Upper lobe of left lung (tissue), 4 donors: ENCODE results near the gene SLC9A9.

Experiments
- CTCF ChIP-seq, 6 experiments: fragments of 450-650 bp in 4 of 6; fragments of 200-600 bp in 2 of 6; sonication (generic) in 2 of 6; IDR thresholded peaks; one replicate each; pipeline ENCODE4 v1.5.1; 2016 to 2019; ENCODE audit warnings: antibody characterized with exemption in 6 of 6
- EP300 ChIP-seq, 4 donors: sonication (generic); formaldehyde crosslinking; IDR thresholded peaks; one replicate each; pipeline ENCODE4 v1.5.1; 2017; ENCODE audit warnings: antibody characterized with exemption in 4 of 4, control low read depth in 2 of 4
- POLR2AphosphoS5 ChIP-seq, 2 donors: sonication (generic); formaldehyde crosslinking; IDR thresholded peaks; one replicate each; pipeline ENCODE4 v1.5.1; 2017; ENCODE audit warnings: antibody characterized with exemption in 2 of 2

- no peak for TF ChIP-seq CTCF (IDR thresholded peaks at IDR 0.05)
- TF ChIP-seq EP300 (IDR thresholded peaks at IDR 0.05), result no peak
- TF ChIP-seq POLR2AphosphoS5 (IDR thresholded peaks at IDR 0.05), result no peak
Observed at GRCh38 chr3:143482106-143483088, 365.9 kb downstream of the SLC9A9 start.
